HG03520 (cell line): Measurements from ENCODE around the gene DEDD2.

Source experiments
- ATAC-seq: cut with Tn5 transposase; IDR thresholded peaks from one replicate; pipeline ENCODE4 v1.9.1; 2021; ENCODE audit warnings: mild to moderate bottlenecking, moderate library complexity; ENCODE audit not compliant: unreplicated experiment

DEDD2 gene

DNA sequence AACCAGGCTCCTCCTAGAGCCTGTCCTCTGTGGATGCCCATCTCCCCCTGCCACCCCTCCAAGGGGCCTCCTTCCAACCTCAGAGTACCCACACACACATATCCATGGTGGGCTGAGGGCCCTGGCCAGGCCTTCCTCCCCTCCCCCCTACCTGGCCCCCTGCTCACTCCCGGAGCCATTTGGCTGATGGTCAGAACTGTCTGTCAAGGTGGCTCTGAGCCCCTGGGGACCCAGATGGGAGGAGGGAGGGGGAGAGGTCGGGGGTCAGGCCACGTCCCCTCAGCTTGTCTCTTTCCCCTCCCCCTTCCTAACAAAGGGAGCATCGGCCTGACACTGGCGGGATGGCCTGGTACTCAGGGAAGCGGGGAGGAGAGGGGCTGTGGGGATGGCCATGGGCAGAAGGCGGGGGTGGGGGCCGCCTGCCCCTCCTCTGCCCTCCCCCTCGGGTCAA, 66.5 kb downstream of the DEDD2 start:
- ATAC-seq: no peak

- ATAC-seq: no peak
Measured at GRCh38 chr19:42150364-42150763, 67.1 kb downstream of the DEDD2 start.

GRCh38 chr19:42149447-42150202, 67.9 kb downstream of the DEDD2 start:
- no peak for ATAC-seq
